ENCODE results near the gene NEAT1.

The NEAT1 gene

GRCh38 chr11:65428578-65429067 lies 6.0 kb downstream of the NEAT1 start:
- TF ChIP-seq CTCF (IDR thresholded peaks at IDR 0.05; ENCODE audit: insufficient read depth, low read depth, low read length, missing control alignments), result no peak
- H3K4me3 ChIP-seq (ENCODE audit: low read depth, low read length), result peak overlapping the region; percentile 70
- peak; percentile 71 for DNase-seq (ENCODE audit: low read depth)

GRCh38 chr11:65429068-65429681 lies 6.6 kb downstream of the NEAT1 start:
- TF ChIP-seq CTCF (IDR thresholded peaks at IDR 0.05; ENCODE audit: insufficient read depth, low read depth, low read length, missing control alignments), result no peak
- peak overlapping the region; percentile 70 for H3K4me3 ChIP-seq (ENCODE audit: low read depth, low read length)
- peak; percentile 66 for DNase-seq (ENCODE audit: low read depth)

GRCh38 chr11:65429724-65430405 lies 7.3 kb downstream of the NEAT1 start:
- DNase-seq (ENCODE audit: low read depth), result peak; percentile 76
- H3K4me3 ChIP-seq (ENCODE audit: low read depth, low read length), result peak overlapping the region; percentile 70
- TF ChIP-seq CTCF (IDR thresholded peaks at IDR 0.05; ENCODE audit: insufficient read depth, low read depth, low read length, missing control alignments), result no peak

GRCh38 chr11:65430406-65431217 lies 8.0 kb downstream of the NEAT1 start:
- H3K4me3 ChIP-seq (ENCODE audit: low read depth, low read length), result peak overlapping the region; percentile 70
- TF ChIP-seq CTCF (IDR thresholded peaks at IDR 0.05; ENCODE audit: insufficient read depth, low read depth, low read length, missing control alignments), result no peak
- DNase-seq (ENCODE audit: low read depth), result peak; percentile 68

- peak; percentile 88 for DNase-seq (ENCODE audit: low read depth)
- peak overlapping the region; percentile 70; the same call in 1 of the 2 replicates for H3K4me3 ChIP-seq (ENCODE audit: low read depth, low read length)
- no peak for TF ChIP-seq CTCF (IDR thresholded peaks at IDR 0.05; ENCODE audit: insufficient read depth, low read depth, low read length, missing control alignments)
Observed at GRCh38 chr11:65431451-65432099, 9.0 kb downstream of the NEAT1 start.

- TF ChIP-seq CTCF (IDR thresholded peaks at IDR 0.05; ENCODE audit: insufficient read depth, low read depth, low read length, missing control alignments), result no peak
- no peak overlapping the region for H3K4me3 ChIP-seq (ENCODE audit: low read depth, low read length)
- DNase-seq (ENCODE audit: low read depth), result no peak
Observed at GRCh38 chr11:65432100-65432650, 9.6 kb downstream of the NEAT1 start.

Measured in GM12865 (cell line).